ENCODE results near the gene RPS18.

- no peak for TF ChIP-seq CTCF (IDR thresholded peaks at IDR 0.05)
- TF ChIP-seq POLR2A (IDR thresholded peaks at IDR 0.05), result no peak
Measured at GRCh38 chr6:33273129-33273923, 1.5 kb downstream of the RPS18 start.
